Cardiac muscle cell (in vitro differentiated cells and primary cell): Measurements from ENCODE around the gene SMIM38. TPM values are rescaled to one million over a fixed set of nuclear protein-coding genes. Genes with fewer than 3 reads are reported as not detected.

Experiments
- DNase-seq, 2 donors: peaks; one replicate each; pipeline versions ENCODE4 v3.0.0 to v3.0.0-alpha.2; 2010 to 2017; ENCODE audit warnings: low read depth in 1 of 2, low spot score in 1 of 2
- H3K27ac ChIP-seq: fragments of 200-600 bp; sonication (generic); 2 replicates; pipeline ENCODE4 v1.5.1; 2016
- H3K27me3 ChIP-seq: fragments of 200-600 bp; sonication (generic); 2 replicates; pipeline ENCODE4 v1.6.0; 2016; ENCODE audit warnings: control low read depth
- H3K36me3 ChIP-seq: fragments of 200-600 bp; sonication (generic); 2 replicates; pipeline ENCODE4 v1.5.1; 2016; ENCODE audit warnings: control low read depth
- H3K4me1 ChIP-seq: fragments of 200-600 bp; sonication (generic); 2 replicates; pipeline ENCODE4 v1.8.1; 2017; ENCODE audit warnings: low read depth, mild to moderate bottlenecking, mixed run types
- H3K4me3 ChIP-seq: fragments of 200-600 bp; sonication (generic); 2 replicates; pipeline ENCODE4 v1.5.1; 2016; ENCODE audit warnings: mild to moderate bottlenecking
- H3K9me3 ChIP-seq: fragments of 200-600 bp; sonication (generic); 2 replicates; pipeline ENCODE4 v1.5.1; 2017; ENCODE audit warnings: low read depth, mild to moderate bottlenecking, control low read depth
- CTCF ChIP-seq: IDR thresholded peaks from 2 replicates; pipeline ENCODE4 v1.5.1; 2012; ENCODE audit warnings: low read depth, mild to moderate bottlenecking, low read length
- polyA plus RNA-seq: library from polyadenylated mRNA; unstranded; fragments of >200 nt; fragmentation: Nextera tagmentation; extraction: Ambion mirVana; gene quantifications from 2 replicates; pipeline ENCODE4 v1.2.1, GENCODE V29; 2016
- total RNA-seq: library from RNA; depleted of rRNA; stranded (reverse); fragments of >200 nt; gene quantifications from 2 replicates; pipeline ENCODE4 v1.2.3, GENCODE V29; 2016

Gene SMIM38
- total and polyA plus RNA-seq, 2 experiments from 2014 or later = 0.62 to 5.5 TPM

GRCh38 chr11:69195824-69196782 is 40.4 kb downstream of the SMIM38 start:
- Histone ChIP-seq H3K4me1 (peaks cover 17% of the 10 kb centered on the region), H3K4me3 (no peak overlapping the region), H3K9me3 (no peaks in the 10 kb centered on the region), H3K27me3 (no peaks in the 10 kb centered on the region), H3K27ac (no peak overlapping the region), H3K36me3 (no peaks in the 10 kb centered on the region)
- DNase-seq = no peak
- no peak for TF ChIP-seq CTCF

GRCh38 chr11:69196783-69197169 is 41.0 kb downstream of the SMIM38 start:
- H3K4me1 ChIP-seq = peaks cover 16% of the 10 kb centered on the region
- no peak overlapping the region for H3K27ac ChIP-seq
- H3K36me3 ChIP-seq = no peaks in the 10 kb centered on the region
- no peak overlapping the region for H3K4me3 ChIP-seq
- H3K9me3 ChIP-seq = no peaks in the 10 kb centered on the region
- no peak for DNase-seq
- no peaks in the 10 kb centered on the region for H3K27me3 ChIP-seq
- no peak for TF ChIP-seq CTCF

DNA sequence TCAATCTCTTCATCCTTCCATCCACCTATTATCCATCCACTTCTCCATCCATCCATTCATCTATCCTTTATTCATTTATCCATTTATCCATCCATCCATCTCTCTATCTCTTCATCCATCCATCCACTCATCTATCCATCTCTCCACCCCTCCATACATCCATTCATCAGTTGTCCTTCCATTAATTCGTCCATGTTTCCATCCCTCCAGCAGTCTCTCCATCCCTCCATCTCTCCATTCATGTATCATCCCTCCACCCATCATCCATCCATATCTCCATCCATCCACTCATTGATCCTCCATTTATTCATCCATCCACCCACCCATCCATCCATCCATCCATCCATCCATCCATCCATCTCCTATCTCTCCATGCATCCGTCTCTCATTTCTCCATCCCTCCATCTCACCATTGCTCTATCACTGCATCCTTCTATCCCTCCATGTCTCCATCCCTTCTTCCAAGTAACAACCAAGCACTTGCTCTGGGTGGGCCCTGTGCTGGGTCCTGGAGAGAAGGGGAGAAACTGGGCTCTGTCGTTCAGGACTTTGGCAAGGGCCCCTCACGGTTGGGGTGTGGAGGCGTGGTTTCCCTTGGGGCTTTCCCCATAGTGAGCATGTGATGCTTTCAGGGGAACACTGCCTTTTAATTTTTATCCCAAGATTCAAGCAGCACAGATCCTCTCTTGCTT is 43.3 kb downstream of the SMIM38 start:
- no peak overlapping the region for H3K4me3 ChIP-seq
- TF ChIP-seq CTCF = no peak
- no peaks in the 10 kb centered on the region for H3K27me3 ChIP-seq
- no peak for DNase-seq
- no peaks in the 10 kb centered on the region for H3K9me3 ChIP-seq
- H3K27ac ChIP-seq = no peak overlapping the region
- no peaks in the 10 kb centered on the region for H3K4me1 ChIP-seq
- H3K36me3 ChIP-seq = no peaks in the 10 kb centered on the region

DNA sequence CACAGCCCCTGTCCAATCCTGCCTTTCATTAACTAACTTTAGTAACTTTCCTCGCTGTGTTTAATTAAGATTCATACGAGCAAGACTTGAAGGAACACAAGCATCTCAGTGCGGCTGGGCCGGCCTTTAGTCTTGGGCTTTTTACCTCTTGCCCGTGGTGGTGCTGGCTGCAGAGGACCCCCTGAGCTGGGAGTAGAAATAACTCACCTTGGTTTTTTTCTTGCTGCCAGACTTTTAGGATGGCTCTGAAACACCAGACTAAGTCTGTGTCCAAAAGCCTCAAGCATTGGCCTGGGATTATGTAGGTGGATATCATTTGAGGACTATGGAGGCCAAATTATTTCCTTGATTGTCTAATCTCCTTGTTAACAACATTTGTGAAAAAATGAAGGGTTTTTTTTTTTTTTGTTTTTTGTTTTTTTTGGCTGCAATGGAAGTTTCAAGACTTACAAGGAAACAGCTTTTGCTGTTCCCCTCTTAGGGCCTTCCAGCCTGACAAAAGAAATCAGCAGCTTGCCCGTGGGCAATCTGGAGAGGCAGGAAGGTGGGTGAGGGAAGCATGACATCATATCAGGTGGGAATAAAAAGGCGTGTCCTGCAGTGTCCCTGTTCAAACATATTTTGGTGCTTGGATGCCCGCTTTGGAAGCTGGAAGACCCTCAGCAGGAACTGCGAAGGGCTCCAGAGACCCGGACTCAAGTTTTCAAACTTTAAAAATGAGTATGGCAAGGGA is 44.0 kb downstream of the SMIM38 start:
- Histone ChIP-seq H3K36me3 (no peaks in the 10 kb centered on the region), H3K9me3 (no peaks in the 10 kb centered on the region), H3K4me3 (no peak overlapping the region), H3K27me3 (no peaks in the 10 kb centered on the region), H3K27ac (no peak overlapping the region), H3K4me1 (no peaks in the 10 kb centered on the region)
- DNase-seq = no peak
- no peak for TF ChIP-seq CTCF

GRCh38 chr11:69200331-69201065 is 44.8 kb downstream of the SMIM38 start:
- no peak for TF ChIP-seq CTCF
- DNase-seq = no peak
- Histone ChIP-seq H3K27me3 (no peaks in the 10 kb centered on the region), H3K36me3 (no peaks in the 10 kb centered on the region), H3K27ac (no peak overlapping the region), H3K4me1 (no peaks in the 10 kb centered on the region), H3K9me3 (no peaks in the 10 kb centered on the region), H3K4me3 (no peak overlapping the region)
